ENCODE results near the gene YPEL1.
A peak's percentile ranks its signal among the peaks of the same experiment; 100 is the strongest.
"Not testable (repeated sequence)": the region's sequence is repeated elsewhere in the genome, so short reads cannot be mapped to it uniquely, and the experiment has no call there.

Gene YPEL1

DNA sequence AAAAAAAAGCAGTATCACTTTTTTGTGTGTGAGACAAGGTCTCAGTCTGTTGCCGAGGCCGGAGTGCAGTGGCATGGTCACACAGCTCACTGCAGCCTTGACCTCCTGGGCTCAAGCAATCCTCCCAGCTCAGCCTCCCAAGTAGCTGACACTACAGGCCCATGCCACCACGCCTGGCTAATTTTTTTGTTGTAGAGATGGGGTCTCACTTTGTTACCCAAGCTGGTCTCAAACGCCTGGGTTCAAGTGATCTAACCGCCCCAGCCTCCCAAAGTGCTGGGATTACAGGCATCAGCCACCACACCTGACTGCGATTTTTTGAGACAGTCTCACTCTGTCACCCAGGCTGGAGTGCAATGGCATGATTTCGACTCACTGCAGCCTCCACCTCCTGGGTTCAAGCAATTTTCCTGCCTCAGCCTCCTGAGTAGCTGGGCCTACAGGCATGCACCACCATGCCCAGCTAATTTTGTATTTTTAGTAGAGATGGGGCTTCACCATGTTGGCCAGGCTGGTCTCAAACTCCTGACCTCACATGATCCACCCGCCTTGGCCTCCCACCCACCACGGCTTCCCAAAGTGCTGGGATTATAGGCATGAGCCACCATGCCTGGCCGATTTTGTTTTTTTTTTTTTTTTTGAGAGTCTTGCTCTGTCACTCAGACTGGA lies 15.3 kb downstream of the YPEL1 start:
- not testable (repeated sequence) for DNase-seq

DNA sequence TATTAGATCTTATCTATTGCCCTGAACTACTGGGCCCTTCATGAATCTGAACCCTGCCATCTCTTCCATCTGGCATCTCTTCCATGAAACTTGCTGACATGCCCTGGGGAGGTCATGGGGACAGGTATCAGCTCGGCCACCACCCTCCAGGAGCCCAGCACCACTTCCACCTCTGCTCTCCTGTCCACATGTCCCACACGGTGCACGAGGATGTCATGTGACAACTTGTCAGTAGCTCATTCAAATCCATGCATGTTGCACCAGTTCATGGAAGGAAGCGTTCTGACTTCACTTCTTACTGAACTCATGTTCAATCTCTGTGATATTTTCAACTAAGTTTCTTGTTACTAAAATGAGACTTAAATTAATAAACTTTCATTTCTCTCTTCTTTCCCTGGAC lies 16.6 kb downstream of the YPEL1 start:
- no peak for DNase-seq

DNA sequence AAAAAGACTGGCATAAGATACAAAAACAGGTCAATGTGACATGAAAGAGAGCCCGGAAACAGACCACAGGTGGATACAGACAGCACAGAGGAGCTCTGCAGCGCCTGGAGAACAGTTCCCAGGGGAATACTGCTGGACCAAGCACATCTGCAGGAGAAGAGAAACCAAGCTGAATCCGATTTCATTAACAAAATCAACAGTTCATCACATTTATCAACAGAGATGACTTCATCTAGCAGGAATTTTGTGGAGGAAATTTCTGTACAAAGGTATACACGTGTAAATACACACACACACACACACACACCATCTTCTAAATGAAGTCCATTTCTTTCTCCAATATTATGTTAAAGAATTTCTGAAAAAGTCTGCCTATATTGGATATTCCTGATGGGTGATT lies 17.1 kb downstream of the YPEL1 start:
- no peak for DNase-seq

DNA sequence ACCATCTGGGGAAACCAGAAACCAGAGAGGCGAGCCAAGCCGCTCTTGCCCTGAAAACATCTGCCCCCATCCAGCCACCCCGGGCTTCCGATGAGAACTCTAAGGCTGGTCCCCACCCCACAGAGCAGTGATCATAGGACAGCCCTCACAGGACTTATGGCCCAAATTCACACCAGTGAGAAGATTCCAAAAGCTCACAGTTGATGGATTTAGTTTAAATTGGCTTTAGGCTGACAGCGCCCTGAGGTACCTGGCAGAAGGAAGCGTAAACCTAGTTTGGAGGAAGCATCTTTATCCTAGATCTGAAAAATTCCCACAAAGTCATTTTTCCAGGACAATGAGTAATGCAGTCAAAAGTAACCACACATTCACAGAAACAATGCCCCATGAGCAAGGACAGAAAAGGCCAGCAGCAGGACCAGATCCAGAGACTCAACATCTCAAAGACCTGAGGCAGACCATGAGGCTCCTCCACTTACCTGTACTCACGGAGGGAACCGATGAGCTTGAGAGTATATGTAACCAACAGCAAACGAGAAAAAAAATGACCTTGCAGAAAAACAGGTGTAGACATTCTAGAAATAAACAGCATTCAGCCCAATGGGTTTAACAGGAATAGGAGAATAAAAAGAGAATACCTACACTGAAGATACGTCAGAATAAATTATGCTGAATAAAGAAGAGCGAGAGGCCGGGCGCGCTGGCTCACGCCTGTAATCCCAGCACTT lies 19.0 kb downstream of the YPEL1 start:
- DNase-seq = not testable (repeated sequence)

DNA sequence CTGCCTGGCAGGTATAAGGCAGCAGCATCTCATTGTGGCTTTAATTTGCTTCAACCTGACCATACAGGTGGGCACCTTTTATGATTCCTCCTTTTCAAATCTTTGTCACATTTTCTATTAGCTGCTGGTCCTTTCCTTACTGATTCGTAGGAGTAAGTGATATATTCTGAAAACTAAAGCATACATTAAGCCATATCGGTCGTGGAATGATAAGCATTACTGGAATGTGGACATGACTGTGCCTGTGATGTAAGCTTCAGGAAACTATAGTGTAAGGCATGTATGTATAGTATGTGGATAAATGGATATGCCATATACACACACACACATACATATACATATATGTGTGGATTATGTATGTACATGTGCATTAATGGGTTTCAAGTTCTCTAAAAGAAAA lies 20.8 kb downstream of the YPEL1 start:
- DNase-seq = no peak

DNA sequence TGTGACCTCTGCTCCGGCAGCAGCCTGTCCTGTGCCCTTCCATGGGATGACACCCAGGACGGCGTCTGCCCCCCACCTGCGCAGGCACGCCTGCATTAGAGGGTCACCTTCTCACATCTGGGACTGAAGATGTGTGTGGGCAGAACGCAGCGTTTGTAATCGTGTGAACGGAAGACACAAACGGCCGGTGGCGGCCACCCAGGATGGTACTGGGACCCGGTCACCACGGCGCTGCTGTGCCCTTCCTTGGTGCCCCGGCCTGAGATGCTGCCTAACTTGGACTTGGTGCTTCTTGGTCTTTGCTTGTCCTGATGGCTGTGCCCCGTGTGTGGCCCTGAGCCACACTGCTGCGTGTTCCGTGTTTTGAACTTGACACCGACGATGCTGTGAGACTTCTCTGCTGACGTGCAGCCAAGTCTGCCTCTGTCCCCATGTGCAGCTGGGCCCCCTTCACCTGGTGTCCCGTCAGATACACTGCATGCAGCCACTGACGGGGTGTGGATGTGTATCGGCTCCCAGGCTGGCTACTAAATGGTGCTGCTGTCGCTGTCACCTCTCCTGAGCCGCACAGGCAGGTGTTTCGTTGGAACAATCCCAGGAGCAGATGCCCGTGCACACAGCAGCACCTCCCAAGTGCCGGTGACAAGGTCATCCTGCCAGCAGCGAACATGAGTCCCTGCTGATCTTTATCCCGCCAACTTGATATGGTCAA lies 21.4 kb downstream of the YPEL1 start:
- no peak for DNase-seq

DNA sequence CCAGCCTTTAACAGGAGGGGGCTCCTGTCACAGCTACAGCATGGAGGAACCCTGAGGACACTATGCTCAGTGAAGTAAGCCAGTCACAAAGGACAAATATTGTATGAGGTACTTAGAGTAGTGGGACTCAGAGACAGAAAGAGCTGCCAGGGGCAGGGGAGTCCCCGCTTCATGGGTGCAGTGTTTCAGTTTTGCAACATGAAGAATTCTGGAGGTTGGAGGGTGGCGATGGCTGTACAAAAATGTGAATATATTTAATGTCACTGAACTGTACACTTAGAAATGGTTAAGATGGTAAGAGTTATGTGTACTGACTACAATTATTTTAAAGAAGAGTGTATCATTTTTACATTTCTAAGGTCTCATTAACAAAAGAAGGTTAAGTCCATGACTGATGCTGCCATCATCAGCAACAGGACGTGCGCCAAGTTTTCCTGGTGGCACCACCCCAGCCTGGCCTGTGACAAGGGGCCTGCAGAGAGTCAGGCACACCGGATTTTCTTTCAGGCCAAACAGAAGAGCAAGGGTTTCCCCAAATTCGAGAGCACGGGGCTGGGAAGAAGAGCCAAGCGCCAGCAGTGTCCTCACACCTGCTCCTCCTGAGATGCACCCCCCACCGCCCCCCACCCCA lies 22.1 kb downstream of the YPEL1 start:
- DNase-seq = no peak

DNA sequence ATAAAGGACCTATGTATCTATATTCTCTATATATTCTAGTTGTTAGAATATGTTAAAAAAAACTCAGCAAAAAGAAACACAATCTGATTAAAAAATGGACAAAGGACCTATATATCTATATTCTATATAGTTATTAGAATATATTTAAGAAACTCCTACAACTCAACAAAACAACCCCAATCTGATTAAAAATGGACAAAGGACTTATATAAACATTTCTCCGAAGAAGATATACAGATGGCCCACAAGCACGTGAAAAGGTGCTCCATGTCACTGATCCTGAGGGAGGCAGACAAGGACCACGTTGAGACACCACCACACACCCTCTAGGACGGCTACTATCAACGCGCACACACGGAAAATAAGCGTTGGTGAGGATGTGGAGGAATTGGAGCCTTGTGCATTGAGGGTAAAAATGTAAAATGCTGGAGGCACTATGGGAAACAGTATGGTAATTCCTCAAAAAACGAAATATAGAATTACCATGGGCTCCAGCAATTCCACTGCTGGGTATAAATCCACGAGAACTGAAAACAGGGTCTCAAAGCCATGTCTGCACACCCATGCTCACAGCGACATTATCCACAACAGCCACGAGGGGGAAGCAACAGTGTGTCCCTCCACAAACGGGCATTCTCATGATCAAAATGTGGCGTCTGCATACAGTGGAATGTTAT lies 22.7 kb downstream of the YPEL1 start:
- DNase-seq = peak; percentile 68

DNA sequence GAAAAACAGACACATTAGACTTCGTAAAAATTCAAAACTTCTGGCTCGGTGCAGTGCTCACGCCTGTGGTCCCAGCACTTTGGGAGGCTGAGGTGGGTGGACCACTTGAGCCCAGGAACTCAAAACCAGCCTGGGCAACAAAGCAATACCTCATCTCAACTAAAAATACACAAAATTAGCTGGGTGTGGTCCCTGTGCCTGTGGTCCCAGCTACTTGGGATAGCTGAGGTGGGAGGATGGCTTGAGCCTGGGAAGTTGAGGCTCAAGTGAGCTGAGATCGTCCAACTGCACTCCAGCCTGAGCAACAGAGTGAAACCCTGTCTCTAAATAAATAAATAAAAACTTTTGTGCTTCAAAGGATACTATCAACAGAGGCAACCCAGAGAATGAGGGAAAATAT lies 23.7 kb downstream of the YPEL1 start:
- no peak for DNase-seq

DNA sequence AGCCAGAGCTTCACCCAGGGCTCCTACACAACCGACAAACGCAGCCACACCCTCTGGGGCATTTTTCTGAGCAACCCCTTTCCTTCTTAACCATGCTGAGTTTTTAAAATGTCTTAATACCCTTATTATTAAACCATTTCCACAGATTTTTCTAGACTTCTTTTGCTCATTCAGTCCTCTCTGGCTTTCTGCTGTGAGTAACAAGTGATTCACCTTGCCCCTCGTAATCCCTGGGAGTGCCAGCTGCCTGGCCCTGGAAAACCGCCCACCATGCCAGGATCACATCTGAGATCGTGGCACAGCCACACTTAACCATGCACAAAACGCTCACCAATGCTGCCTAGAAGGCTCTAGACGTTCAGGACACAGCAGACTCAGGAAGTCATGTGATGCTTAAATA lies 25.4 kb downstream of the YPEL1 start:
- DNase-seq = no peak

DNA sequence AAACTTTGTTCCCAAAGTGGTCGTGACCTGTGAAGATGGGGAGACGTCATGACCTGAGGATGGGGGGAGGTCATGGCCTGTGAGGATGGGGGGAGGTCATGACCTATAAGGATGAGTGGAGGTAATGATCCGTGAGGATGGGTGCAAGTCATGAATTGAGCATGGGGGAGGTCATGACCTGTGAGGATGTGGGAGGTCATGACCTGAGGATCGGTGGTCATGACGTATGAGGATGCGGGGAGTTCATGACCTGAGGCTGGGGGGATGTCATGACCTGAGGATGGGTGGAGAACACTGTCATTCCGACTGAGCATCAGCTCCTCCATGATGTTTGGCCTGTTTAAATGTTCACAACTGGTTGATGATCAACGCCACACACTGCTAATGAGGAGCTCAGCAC lies 25.9 kb downstream of the YPEL1 start:
- DNase-seq = no peak

DNA sequence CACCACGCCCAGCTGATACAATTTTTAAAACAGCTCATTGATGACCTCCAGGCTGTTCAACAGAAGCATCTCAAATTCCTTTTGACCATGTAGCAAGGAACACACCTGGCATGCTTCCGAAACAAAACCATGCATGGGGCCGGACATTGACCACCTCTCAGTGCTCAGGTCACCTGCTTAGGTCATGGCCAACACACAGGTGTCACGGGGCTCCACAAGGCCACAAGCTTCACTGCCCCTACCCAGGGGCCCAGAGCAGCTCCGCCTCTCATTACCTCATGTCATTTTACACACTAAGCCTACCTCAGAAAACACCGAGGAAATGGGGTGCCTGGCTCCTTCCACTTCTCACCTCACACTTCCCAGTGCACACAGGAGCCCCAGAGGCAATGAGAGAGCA lies 26.6 kb downstream of the YPEL1 start:
- DNase-seq = no peak

DNA sequence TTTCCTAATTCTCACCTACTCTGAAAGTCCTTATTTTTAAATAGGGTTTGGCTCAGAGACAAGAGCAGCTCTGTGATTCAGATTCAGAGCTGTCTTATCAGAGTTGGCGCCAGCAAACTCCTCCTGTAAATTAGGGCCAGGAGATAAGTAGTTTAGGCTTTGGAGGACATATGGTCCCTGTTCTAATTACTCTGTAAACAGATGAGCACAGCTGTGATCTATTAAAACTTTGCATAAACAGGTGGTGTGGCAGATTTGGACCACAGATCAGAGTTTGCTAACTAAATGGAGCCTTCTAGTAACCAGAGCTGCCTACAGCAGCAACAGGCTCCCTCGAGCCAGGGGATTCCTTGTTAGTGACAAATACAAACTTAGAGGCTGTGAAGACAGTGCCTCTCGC lies 27.9 kb downstream of the YPEL1 start:
- no peak for DNase-seq

DNA sequence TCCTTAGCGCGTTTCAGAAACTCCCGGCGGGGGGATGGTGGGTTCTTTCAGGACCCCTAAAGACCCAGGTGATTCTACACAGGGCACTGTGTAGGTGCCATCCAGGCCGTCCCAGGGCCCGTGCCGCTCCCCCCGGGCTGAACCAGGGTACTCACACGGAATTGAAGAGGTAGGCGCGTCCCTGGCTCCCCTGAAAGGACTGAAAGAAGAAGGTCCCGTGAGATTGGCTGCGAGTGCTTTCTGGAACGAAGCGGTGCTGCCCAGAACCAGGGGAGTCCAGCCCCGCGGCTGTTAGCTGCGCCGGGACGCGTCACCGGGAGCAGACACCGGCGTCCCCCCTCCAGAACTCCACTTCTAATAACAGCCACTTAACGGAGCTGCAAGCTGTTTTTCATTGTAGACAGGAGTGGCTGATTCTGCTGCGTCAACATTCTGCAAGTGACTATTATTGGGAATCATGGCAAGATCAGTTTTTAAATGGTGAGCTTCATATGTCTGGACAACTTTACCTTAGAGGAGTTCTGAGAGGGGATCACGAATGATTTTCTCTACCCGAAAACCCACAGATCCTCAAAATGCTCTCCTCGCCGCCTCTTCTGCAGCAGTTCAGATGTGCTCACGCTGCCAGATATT lies 31.8 kb downstream of the YPEL1 start:
- DNase-seq = no peak

DNA sequence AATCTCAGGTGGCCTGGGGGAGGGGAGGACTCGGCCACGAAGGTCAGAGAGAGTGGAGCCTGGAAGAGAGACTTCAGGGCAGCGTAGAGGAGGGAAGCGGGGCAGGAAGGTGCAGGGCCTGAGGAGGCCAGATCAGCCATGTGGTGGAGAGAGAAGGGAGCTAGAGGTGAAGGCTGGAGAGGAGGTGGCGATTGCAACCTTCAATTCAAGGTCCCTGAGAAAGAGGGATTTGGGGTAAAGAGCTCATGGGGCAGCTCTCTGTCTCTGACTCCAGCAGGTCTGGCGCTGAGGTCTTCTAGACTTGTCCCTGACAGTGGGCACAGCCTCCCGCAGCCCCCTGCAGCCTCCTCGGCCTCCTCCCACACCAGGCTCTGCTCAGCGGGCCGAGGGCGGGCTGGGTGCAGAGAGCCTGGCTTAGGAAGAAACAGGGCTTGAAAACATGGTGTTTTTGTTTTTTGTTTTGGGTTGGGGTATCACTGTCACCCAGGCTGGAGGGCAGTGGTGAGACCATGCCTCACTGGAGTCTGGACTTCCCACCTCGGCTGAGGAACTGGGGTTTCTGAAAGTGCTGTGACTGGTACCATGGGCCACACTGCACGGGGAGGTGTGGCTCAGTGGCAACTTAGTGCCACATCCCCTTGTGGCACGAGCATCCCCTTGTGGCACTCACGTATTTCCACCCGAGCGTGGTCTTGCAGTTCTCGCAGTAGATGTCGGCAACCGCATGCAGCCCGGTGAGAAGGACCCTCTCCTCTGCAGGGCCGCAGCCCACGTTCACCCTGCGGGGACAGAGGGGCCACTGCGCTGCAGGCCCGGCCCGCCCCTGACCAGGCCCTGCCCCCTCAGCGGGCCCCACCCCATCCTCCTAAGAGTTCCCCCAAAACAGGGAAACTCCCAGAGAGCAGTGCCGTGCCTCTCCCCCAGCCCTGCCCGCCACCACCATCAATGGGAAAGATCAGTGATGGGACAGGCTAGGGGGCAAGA lies 32.6 kb downstream of the YPEL1 start:
- no peak for DNase-seq

DNA sequence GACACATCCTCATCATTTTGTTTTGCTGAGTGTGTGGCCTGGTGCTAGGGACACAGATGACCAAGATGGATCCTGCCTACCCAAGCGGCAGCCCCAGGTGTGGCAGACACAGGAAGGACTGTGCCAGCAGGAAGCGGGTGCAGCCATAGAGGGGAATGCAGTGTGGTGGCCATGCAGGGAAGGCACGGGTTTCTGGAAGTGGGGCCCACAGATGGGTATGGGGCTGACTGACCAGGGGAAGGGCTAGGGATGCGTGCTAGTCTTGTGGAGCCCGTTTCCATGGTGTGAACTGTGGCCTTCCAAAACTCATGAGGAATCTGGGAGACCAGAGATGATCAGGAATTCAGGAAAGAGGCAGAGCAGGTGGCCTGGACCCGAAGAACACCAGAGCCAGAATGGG lies 33.5 kb downstream of the YPEL1 start:
- DNase-seq = no peak

DNA sequence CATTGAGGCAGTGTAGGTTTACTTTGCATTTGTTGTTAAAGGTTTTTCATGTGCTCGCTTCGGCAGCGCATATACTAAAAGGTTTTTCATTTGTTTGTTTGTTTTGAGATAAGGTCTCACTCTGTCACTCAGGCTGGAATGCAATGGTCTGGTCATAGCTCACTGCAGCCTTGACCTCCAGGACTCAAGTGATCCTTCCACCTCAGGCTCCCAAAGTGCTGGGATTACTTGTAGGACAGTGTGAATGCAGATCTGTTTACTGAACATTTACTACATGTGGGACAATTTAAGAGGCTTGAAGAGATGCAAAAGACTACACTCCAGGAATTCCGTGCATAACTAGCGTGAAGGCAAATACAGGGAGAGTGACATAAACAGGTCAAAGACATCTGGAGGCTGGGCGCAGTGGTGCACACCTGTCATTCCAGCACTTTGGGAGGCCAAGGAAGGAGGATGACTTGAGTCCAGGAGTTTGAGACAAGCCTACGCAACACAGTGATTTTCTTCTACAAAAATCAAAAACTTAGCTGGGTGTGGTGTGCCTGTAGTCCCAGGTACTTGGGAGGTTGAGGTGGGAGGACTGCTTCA lies 34.1 kb downstream of the YPEL1 start:
- no peak for DNase-seq

DNA sequence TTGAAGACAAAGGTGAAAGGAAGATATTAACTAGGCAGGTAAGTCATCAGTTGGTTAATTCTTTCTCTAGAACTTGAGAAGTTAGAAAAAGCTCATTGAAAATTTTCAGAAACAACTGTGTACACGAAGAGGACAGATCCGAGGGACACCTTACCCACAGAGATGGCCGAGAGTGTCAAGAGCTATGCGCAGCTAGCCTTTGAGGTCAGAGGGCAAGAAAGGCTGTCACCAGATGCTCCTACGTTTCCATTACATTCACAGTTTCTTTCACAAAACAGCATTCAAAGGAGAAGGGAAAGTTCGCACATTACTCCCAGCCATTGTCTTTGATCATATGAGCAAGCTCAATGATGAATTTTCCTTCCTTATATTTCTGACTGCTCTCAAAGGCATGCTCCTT lies 34.8 kb downstream of the YPEL1 start:
- DNase-seq = no peak

DNA sequence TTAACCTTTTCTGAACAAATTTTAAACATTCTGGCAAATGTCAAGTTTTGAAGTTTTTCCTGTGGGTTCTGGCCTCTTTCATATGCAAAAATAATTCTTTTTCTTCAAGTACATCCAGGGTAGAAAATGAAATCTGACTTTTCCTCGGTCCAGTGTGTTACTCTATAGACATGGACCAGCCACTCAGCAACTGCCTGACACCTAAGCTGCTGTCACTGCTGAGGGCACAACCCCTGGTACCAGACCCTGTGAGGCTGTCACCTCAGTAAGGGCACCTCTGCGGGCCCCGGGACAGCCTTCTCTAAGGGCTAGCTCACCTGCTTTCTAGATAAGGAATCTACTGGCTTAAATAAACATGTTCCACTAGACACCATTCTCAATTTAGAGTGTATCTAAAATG lies 36.0 kb downstream of the YPEL1 start:
- no peak for DNase-seq

DNA sequence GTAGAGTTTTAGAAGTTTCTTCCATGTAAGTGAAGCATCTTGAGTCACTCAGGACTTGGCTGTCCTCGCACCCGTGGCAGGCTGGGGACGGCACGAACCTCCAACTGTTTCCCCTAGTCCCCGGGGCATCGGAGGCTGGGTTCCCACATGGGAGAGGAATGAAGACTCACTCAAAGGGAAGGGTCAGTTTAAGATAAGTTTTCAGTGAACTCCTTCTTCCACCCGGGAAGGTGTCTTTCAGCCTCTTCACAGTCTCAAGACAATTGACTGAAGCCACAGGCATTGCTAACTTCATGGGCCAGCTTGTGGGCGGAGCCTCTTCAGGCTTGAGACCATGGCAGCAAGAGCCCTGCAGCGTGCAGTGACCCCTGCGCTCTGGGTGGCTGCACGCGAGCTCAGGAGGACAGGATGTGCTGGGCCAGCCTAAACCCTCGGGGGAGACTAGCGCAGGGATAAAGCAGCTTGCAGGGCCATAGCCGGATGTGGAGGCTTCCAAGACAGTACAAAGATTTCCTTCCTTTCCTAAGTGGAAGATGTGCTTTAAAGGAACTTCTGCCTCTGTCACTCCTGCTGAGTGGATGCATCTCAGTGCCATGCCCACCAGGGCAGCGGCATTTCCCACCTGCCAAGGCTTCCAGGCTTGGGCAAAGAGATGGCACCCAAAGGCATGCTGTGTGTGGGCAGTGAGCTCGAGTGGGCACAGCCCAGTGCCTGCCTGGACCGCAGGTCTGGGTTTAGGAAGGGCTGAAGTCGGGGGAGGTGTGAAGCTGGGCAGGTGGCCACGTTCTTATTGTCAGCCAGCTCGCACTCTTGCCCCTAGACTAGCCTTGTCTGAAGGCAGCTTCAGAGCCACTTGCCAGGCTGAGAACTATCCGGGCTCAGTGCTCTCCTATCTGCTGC lies 36.9 kb downstream of the YPEL1 start:
- DNase-seq = no peak
